Measurements from ENCODE around the gene RNPEPL1.

RNPEPL1 gene

GRCh38 chr2:240565333-240566202 lies 2.7 kb upstream of the RNPEPL1 start:
- DNase-seq: peak; percentile 52

- peak; percentile 89 for DNase-seq
These were observed 1.8 kb upstream of the RNPEPL1 start for GRCh38 chr2:240566203-240567136.

GRCh38 chr2:240567137-240567871 lies 980 bp upstream of the RNPEPL1 start:
- DNase-seq: peak; percentile 39

GRCh38 chr2:240568678-240569522 lies 616 bp downstream of the RNPEPL1 start:
- peak; percentile 83 for DNase-seq

- peak; percentile 46 for DNase-seq
These were observed 1.3 kb downstream of the RNPEPL1 start for GRCh38 chr2:240569523-240569997.

- no peak for DNase-seq
These were observed 1.8 kb downstream of the RNPEPL1 start for GRCh38 chr2:240569998-240570530.

GRCh38 chr2:240570531-240571313 lies 2.4 kb downstream of the RNPEPL1 start:
- no peak for DNase-seq

- no peak for DNase-seq
These were observed 3.2 kb downstream of the RNPEPL1 start for GRCh38 chr2:240571314-240571973.

- no peak for DNase-seq
These were observed 4.1 kb downstream of the RNPEPL1 start for GRCh38 chr2:240572141-240573031.

GRCh38 chr2:240573071-240573515 lies 4.8 kb downstream of the RNPEPL1 start:
- no peak for DNase-seq

- DNase-seq: no peak
These were observed 5.5 kb downstream of the RNPEPL1 start for GRCh38 chr2:240573516-240574385.

GRCh38 chr2:240574386-240575100 lies 6.3 kb downstream of the RNPEPL1 start:
- DNase-seq: no peak

- no peak for DNase-seq
These were observed 7.0 kb downstream of the RNPEPL1 start for GRCh38 chr2:240575101-240575965.

GRCh38 chr2:240576036-240576435 lies 7.8 kb downstream of the RNPEPL1 start:
- DNase-seq: no peak

- no peak for DNase-seq
These were observed 8.3 kb downstream of the RNPEPL1 start for GRCh38 chr2:240576436-240577205.

All from right forelimb (tissue), 1 donor.